Naive thymus-derived CD8-positive, alpha-beta T cell (primary cell): Measurements from ENCODE around the gene PICK1. TPM values are rescaled to one million over a fixed set of nuclear protein-coding genes. Genes with fewer than 3 reads are reported as not detected.
"Not testable (repeated sequence)": the region's sequence is repeated elsewhere in the genome, so short reads cannot be mapped to it uniquely, and the experiment has no call there.

Source experiments
- ATAC-seq, 2 donors: fragments of 150-1000 bp; cut with Tn5 transposase in 1 of 2; sonication (Bioruptor Pico), chemical (Tn5 transposase) in 1 of 2; 1 replicate in 1 of 2; 2 replicates in 1 of 2; pipeline ENCODE4 v1.10.0; 2021; ENCODE audit warnings: mild to moderate bottlenecking in 2 of 2, moderate library complexity in 2 of 2
- POLR2A ChIA-PET: fragments of 350-600 bp; sonication (Branson Sonifier 250); formaldehyde crosslinking; loops from one replicate; lab custom pipeline; 2021; ENCODE audit warnings: antibody characterized with exemption; lab: Charles Lee
- DNase-seq, 10 donors: peaks; one replicate each; pipeline versions ENCODE4 v3.0.0 to v3.0.0-alpha.2; 2020 to 2022
- H3K27ac Mint-ChIP-seq, 10 donors: one replicate each; pipeline ENCODE4 v1.8.0; 2020 to 2022; ENCODE audit warnings: mild to moderate bottlenecking in 10 of 10, mixed read lengths in 10 of 10, moderate library complexity in 4 of 10, inconsistent platforms in 1 of 10
- H3K27me3 Mint-ChIP-seq, 5 donors: one replicate each; pipeline ENCODE4 v1.8.0; 2021 to 2022; ENCODE audit warnings: mixed read lengths in 5 of 5
- H3K36me3 Mint-ChIP-seq, 3 donors: one replicate each; pipeline ENCODE4 v1.8.0; 2020 to 2022; ENCODE audit warnings: mixed read lengths in 3 of 3, mild to moderate bottlenecking in 2 of 3, inconsistent platforms in 1 of 3
- H3K4me1 Mint-ChIP-seq, 4 donors: one replicate each; pipeline ENCODE4 v1.8.0; 2021 to 2022; ENCODE audit warnings: mixed read lengths in 4 of 4
- H3K4me3 Mint-ChIP-seq, 10 donors: one replicate each; pipeline ENCODE4 v1.8.0; 2020 to 2022; ENCODE audit warnings: mild to moderate bottlenecking in 10 of 10, mixed read lengths in 10 of 10, moderate library complexity in 6 of 10, inconsistent platforms in 1 of 10
- H3K9me3 Mint-ChIP-seq, 9 donors: one replicate each; pipeline ENCODE4 v1.8.0; 2020 to 2022; ENCODE audit warnings: mixed read lengths in 9 of 9, mild to moderate bottlenecking in 3 of 9, inconsistent platforms in 1 of 9, moderate library complexity in 1 of 9
- polyA plus RNA-seq, 3 donors: library from polyadenylated mRNA; unstranded; fragments of 300-500 nt; fragmentation: Illumina TruSeq; gene quantifications; one replicate each; pipeline ENCODE4 v1.2.3, GENCODE V29; 2021
- total RNA-seq, 8 experiments: library from RNA in 2 of 8; stranded (reverse) in 2 of 8; gene quantifications; one replicate each; pipeline ENCODE4 v1.2.3 and lab custom pipeline; 2021 to 2026

The PICK1 gene
- total and polyA plus RNA-seq, 5 experiments from 2014 or later: 4.5 to 28.8 (median 7.7) TPM

DNA sequence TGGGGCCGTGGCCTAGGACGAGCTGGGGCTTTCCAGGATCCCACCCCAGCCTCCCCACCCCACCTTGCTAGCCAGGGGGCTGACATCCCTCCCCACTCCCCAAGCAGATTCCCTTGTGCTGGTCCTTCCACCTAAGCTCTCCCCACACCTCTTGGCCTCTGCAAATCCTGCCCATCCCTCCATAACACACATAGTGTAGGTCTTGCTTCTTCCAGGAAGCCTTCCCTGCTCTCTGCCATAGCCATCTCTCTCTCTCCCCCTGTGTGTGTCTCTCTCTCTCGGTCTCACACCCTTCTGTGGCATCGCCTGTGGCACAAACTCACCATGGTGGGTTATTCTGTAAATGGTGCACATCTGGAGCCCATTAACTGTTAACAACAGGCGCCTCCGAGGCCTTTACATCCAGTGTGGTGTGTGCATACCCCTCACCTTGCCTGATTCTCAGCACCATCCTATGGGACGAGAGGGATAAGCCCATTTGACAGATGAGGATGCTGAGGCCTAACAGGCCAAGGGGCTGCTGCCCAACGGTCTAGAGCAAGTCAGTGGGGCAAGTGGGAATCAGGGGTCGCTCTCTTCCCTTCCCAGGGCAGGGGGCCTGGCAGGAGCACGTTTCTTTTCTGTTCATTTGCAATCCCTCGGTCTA lies 22.2 kb upstream of the PICK1 start:
- POLR2A ChIA-PET: no interaction called here
- DNase-seq: no peak
- Mint-ChIP-seq H3K4me1 (peaks cover 0 to 3% (median 0%) of the 10 kb centered on the region in 4 donors), H3K9me3 (no peaks in the 10 kb centered on the region), H3K4me3 (no peak overlapping the region), H3K27ac (no peak overlapping the region), H3K27me3 (no peaks in the 10 kb centered on the region), H3K36me3 (no peaks in the 10 kb centered on the region)
- ATAC-seq: no peak

DNA sequence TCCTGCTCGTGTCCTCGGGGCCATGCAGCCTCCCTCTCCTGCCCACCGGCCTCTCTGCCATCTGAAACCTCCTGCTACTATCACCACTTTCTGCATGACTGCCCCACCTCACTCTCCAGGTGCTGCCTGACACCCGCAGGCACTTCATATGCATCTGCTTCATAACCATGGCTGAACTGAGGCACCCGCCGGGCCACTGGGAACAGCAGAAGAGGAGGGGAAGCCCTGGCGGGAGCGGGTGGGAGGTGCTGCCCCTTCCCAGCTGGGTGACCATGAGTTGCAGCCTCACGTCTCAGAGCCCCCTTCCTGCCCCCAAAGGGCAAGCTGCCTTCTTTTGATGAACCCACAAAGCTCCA lies 21.7 kb upstream of the PICK1 start:
- POLR2A ChIA-PET: no interaction called here

DNA sequence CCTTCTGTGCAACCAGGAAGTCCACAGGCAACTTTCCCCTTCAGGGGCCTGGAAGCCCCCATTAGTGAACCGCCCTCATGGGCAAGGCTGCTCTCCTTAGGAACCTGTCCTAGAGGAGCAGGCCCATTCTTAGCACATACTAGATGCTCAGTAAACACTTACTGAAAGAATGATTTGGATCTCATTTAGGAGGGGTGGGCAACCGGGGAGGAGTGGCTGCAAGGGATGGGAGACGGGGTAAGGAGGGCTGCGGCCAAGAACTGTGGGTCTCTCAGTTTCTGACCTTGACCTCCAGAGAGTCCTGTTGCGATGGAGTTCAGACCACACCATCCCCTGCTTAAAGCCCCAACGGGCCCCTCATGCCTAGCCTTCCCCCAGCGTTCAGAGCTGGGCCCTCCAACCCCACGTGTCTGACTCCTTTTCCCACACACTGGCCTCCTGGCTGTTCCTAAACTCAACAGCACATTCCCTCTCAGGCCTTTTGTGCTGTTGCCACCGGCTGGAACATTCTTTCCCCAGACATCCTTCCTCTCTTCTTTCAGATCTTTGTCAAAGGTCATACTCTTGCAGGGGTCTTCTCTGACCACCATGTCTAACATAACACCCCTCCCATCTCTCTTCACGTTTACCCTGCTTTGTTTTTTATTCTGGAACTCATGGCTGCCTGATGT lies 20.7 kb upstream of the PICK1 start:
- Mint-ChIP-seq H3K27me3 (no peaks in the 10 kb centered on the region), H3K4me1 (peaks cover 0 to 3% (median 0%) of the 10 kb centered on the region in 4 donors), H3K27ac (no peak overlapping the region), H3K9me3 (no peaks in the 10 kb centered on the region), H3K36me3 (no peaks in the 10 kb centered on the region), H3K4me3 (no peak overlapping the region)
- no peak for ATAC-seq
- POLR2A ChIA-PET: no interaction called here
- DNase-seq: no peak

More for the DNA sequence above, 21.7 kb upstream of the PICK1 start:
- ATAC-seq (no peak), DNase-seq (no peak)
- H3K27me3 Mint-ChIP-seq: no peaks in the 10 kb centered on the region
- H3K4me3 Mint-ChIP-seq: no peak overlapping the region
- peaks cover 0 to 3% (median 0%) of the 10 kb centered on the region in 4 donors for H3K4me1 Mint-ChIP-seq
- no peaks in the 10 kb centered on the region for H3K9me3 Mint-ChIP-seq
- no peak overlapping the region for H3K27ac Mint-ChIP-seq
- no peaks in the 10 kb centered on the region for H3K36me3 Mint-ChIP-seq

DNA sequence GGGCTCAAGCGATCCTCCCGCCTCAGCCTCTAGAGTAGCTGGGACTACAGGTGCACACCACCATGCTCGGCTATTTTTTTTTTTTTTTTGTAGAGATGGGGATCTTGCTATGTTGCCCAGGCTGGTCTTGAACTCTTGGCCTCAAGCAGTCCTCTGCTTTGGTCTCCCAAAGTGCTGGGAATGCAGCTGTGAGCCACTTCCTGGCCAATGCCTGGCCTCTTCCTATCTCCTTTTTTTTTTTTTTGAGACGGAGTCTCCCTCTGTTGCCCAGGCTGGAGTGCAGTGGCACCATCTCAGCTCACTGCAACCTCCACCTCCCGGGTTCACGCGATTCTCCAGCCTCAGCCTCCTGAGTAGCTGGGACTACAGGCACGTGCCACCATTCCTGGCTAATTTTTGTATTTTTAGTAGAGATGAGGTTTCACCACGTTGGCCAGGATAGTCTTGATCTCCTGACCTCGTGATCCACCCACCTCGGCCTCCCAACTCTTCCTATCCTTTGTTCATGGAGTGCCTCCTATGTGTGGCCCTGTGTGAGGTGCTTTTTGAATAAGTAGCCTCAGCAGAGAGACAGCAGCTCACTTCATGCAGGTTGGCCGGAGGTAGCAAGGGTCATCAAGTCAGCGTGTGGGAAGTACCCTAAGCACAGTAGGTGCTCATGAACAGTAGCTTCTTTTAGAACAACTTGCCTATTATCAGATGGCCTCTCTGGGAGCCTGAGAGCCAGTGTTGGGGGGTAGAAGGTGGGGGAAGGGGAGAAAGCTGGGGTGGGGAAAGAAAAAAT lies 19.6 kb upstream of the PICK1 start:
- H3K9me3 Mint-ChIP-seq, H3K27ac Mint-ChIP-seq, H3K4me3 Mint-ChIP-seq, ATAC-seq, POLR2A ChIA-PET, DNase-seq, H3K36me3 Mint-ChIP-seq, H3K4me1 Mint-ChIP-seq, H3K27me3 Mint-ChIP-seq: not testable (repeated sequence)

DNA sequence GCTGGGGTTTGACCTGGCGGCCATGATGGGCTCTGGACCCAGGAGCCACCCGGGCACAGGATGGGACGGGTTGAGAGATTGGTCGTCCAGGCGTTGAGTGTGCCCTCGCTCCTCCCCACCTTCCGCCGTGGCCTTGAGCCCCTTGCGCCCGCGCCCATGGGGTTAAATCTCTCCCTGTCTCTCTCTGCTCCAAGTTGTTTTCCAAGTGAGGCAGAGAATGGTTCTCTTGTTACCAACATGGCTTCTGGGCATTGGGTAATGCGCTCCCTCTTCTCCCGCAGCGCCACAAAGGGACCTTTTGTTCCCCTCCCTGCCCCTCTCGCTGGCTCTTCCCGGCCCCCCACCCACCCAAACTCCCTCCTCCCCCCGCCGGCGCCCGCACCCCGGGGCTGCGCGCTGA lies 18.8 kb upstream of the PICK1 start:
- H3K4me1 Mint-ChIP-seq: peaks cover 0 to 4% (median 1%) of the 10 kb centered on the region in 4 donors
- POLR2A ChIA-PET: no interaction called here

DNA sequence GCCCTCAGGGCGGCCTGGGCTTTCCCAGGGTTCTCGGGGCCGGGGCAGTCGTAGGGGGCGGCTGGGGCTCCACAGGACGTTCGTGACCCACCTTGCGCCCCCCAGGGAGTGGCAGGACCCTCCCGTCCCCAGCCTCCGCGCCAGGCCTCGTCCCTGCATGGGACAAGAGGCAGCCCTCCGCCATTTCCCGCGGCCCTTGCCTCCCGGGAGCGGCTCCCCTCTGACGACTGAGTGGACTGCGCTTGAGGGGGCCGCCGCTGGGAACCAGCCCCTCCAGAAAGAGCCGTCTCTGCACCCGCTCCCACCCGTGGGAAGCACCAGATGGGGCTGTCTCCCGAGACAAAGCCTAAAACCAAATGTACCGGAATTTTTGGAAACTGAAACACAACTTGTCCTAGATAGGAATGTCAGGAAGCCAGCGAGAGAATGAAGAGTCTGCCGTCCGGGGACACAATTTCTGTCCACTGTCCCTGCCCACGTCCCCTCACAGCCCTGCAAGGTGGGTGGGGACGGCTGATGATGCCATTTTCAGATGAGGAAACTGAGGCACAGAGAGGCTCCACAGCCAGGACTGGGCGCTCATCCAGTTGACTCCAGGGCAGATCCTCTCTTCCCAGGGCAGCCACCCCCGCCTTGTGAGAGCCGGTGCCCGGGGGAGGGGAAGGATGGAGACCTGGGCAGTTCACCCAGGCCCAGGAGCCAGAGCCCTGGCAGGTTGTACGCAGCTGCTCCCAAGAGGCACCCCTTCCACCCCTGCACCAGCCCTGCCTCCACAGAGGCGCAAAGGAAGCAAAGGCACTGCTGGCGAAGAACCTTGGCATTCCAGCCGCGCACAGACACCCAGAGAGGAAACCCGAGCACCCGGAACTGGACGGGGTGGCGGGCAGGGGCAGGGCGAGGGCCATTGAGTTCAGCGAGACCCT lies 18.1 kb upstream of the PICK1 start:
- POLR2A ChIA-PET: interaction anchor here (1.0 kb wide), 1 partner anchor 85 kb away, joined by 3 read pairs; no protein-coding TSS in a partner anchor
- no peaks in the 10 kb centered on the region for H3K27me3 Mint-ChIP-seq
- peaks cover 0 to 4% (median under 1%) of the 10 kb centered on the region in 4 donors for H3K4me1 Mint-ChIP-seq

More for the DNA sequence above, 18.8 kb upstream of the PICK1 start:
- Mint-ChIP-seq H3K27ac (no peak overlapping the region), H3K27me3 (no peaks in the 10 kb centered on the region), H3K36me3 (no peaks in the 10 kb centered on the region), H3K4me3 (no peak overlapping the region), H3K9me3 (no peaks in the 10 kb centered on the region)
- no peak for ATAC-seq
- DNase-seq: no peak

DNA sequence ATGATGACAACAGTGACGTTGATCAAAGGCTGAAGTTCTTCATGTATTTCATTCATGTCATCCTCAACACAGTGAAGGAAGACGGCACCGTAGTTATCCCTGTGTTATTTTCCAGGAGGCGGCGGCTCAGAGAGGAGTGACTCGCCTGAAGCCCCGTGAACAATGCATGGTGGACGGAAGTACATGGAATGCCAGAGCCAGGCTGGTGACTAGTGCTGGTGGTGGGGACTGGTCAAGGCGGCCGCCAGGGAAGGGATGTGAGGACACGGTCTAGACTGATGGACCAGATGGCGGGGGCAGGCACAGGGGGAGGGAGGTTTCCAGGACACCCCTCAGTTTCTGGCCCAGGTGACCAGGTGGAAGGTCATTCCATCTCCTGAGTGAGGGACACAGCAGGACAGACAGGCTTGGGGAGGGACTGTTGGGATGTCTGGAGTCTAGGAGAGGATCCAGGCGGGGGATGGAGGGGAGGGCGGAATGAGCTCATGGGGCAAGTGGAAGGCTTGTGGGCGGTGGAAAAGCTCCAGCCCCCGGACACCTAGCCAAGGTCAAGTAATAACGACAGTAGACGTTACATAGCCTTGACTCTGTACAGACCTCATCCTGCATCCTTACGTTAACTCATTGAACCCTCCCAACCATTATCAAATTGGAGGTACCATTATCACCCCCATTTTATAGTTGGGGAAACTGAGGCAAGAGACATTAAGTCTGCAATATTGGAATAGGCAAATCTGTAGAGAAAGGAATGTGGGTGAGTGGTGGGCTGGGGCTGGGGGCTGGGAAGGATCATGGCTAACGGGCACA lies 16.0 kb upstream of the PICK1 start:
- Mint-ChIP-seq H3K4me1 (peaks cover 0 to 4% (median 0%) of the 10 kb centered on the region in 4 donors), H3K4me3 (no peak overlapping the region), H3K27me3 (peaks cover 0 to 3% (median 0%) of the 10 kb centered on the region in 5 donors), H3K36me3 (no peaks in the 10 kb centered on the region), H3K9me3 (no peaks in the 10 kb centered on the region), H3K27ac (no peak overlapping the region)
- ATAC-seq (no peak), DNase-seq (no peak)
- POLR2A ChIA-PET: interaction anchor here (0.6 kb wide), 1 partner anchor 166 kb away, joined by 3 read pairs; no protein-coding TSS in a partner anchor

More for the DNA sequence above, 18.1 kb upstream of the PICK1 start:
- Mint-ChIP-seq H3K9me3 (no peaks in the 10 kb centered on the region), H3K36me3 (no peaks in the 10 kb centered on the region), H3K27ac (no peak overlapping the region), H3K4me3 (no peak overlapping the region)
- ATAC-seq (no peak), DNase-seq (no peak)

DNA sequence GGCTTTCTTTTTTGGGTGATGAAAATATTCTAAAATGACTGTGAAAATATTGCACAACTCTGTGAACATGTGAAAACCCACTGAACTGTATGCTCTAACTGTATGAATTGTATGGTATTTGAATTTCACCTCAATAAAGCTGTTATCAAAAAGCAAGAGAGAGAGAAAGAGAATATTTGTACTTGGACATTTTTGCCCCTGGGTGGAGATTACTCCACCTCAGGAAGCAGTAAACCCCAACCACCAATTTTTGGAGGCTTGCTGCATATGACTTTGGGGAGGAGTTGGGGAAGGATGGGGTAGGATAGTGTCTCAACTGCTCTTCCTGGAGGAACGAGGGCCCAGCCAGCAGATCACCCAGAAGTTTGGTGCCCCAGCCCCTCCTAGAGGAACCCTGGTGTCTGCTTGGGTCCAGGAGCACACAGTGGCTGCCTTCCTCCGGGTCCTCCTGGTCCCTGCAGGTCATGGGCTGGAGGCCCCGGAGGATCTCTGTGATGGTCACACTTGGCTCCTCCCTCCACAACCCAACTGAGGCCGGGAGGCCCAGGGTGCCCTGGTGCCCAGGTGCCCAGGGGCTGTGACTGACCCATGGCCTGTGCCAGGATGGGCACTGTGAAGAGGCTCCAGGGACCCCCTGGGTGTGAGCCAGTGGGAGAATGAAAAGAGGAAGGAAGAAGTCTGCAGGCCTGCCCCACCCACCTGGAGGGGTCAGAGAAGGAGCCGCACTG lies 15.3 kb upstream of the PICK1 start:
- Mint-ChIP-seq H3K36me3 (no peaks in the 10 kb centered on the region), H3K9me3 (no peaks in the 10 kb centered on the region), H3K27ac (peak overlapping the region in 2 of 10 donors; percentile 31 to 53), H3K4me1 (peaks cover 0 to 4% (median 0%) of the 10 kb centered on the region in 4 donors), H3K27me3 (peaks cover 0 to 4% (median 0%) of the 10 kb centered on the region in 5 donors), H3K4me3 (no peak overlapping the region)
- POLR2A ChIA-PET: no interaction called here
- no peak for DNase-seq
- no peak for ATAC-seq

DNA sequence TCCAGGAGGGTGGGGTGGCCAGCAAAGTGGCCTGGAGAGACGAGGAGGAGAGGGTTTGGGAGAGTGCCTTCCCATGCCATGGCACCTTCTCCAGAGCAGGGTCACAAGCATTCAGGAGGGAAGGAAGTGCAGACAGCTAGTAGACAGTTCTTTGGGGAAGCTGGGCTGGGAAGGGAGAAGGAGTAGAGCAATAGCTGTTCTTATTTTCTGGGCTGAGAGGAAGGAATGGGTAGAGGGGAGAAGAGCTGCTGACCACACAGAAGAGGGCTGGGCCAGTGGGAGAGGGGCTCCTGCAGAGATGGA lies 14.8 kb upstream of the PICK1 start:
- H3K36me3 Mint-ChIP-seq: no peaks in the 10 kb centered on the region
- H3K9me3 Mint-ChIP-seq: no peaks in the 10 kb centered on the region
- no peak overlapping the region for H3K4me3 Mint-ChIP-seq
- no peak for ATAC-seq
- H3K4me1 Mint-ChIP-seq: peaks cover 0 to 4% (median 0%) of the 10 kb centered on the region in 4 donors
- DNase-seq: no peak
- peaks cover 0 to 9% (median 1%) of the 10 kb centered on the region in 5 donors for H3K27me3 Mint-ChIP-seq
- POLR2A ChIA-PET: no interaction called here
- H3K27ac Mint-ChIP-seq: peak overlapping the region in 1 of 10 donors; percentile 31

DNA sequence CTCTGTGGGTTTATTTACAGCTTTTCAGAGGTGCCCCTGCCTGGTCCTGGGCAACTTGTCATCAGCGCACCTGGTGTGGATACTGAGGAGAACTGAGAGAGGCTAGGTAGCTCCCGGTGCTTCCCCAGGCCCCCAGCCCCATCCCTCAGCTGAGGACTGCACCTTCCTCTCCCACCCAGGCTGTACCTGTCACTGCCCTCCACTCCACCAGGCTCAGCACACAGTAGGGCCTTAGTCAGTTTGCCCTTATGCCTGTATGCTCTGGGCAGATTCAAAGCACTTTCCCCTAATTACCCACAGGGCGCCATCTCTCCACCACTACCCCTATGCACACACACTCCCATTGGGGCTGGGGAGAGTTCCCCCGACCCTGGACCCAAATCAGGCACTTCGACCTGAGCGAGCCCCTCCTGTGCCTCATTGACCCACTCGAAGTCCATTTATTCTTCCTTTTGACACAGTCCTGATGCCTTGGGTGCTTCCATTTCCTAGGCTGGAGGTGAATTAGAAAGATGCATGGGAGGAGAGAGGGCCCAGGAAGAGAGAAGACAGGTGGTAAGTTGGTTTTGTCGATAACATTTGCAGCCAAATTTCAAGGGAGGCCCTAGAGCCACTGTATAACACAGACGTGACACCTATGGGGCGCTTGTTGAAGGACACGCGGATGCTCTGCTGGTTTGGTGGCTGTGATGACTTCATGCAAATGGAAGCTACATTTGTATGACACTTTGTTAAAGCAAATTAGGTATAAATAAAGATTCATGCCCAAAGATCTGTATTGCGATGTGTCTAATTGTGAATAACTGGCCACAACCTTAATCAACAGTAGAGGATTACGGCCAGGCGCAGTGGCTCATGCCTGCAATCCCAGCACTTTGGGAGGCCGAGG lies 13.8 kb upstream of the PICK1 start:
- Mint-ChIP-seq H3K9me3 (no peaks in the 10 kb centered on the region), H3K27ac (no peak overlapping the region), H3K4me3 (no peak overlapping the region), H3K4me1 (peaks cover 0 to 4% (median 0%) of the 10 kb centered on the region in 4 donors), H3K27me3 (peaks cover 0 to 10% (median 2%) of the 10 kb centered on the region in 5 donors), H3K36me3 (no peaks in the 10 kb centered on the region)
- ATAC-seq (no peak), DNase-seq (no peak)
- POLR2A ChIA-PET: no interaction called here
